Measurements from ENCODE around the gene CMC2. TPM values are rescaled to one million over a fixed set of nuclear protein-coding genes. Genes with fewer than 3 reads are reported as not detected.

The CMC2 gene
- total RNA-seq: 4.0 TPM

GRCh38 chr16:81006813-81007695 lies at the start of gene CMC2, which contains the start of gene CENPN:
Gene CMC2, minus strand, starts transcription at chr16:81006885. Its CDS starts 9,491 bp downstream, at chr16:80997394.
Gene CENPN, plus strand, starts transcription at chr16:81007214. Its CDS starts 4,726 bp downstream, at chr16:81011940.
- TF ChIP-seq CTCF (IDR thresholded peaks at IDR 0.05): peak in 1 of 3 experiments; percentile 10
- H3K27me3 ChIP-seq: no peaks in the 10 kb centered on the region
- peak; percentile 99 for DNase-seq (ENCODE audit: low spot score in 2 of 2)
- intact Hi-C loops (cut with DNase I): loop anchor here (1.0 to 10.0 kb wide), 9 partner anchors 28 to 1158 kb away; partner anchors contain the start of genes ATMIN, CDYL2, CMIP and GAN
- H3K4me3 ChIP-seq: peak within 1 kb of the TSS; percentile 80 to 89
- H3K27ac ChIP-seq: peak within 1 kb of the TSS; percentile 98
- no peaks in the 10 kb centered on the region for H3K9me3 ChIP-seq
- H3K36me3 ChIP-seq: no peaks in the 10 kb centered on the region
- peaks cover 3 to 17% of the 10 kb centered on the region in 2 donors for H3K4me1 ChIP-seq

DNA sequence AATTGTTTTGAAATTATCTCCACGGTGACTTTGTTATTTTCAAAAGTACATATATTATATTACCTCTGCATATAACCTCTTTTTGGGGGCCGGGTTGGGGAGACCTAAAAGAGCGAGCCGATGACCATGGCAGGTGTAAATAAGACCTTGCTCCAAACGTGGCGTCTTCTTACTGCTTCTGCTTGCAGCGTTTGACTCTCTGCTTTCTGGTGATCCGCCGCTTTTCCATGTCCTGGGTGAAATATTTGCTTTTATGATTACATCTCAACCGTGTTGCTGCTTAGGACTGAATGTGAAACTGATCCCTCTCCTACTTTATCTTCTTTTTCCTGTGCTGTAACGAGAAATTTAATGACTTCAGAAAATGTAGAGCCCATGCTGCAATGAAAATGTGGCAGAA lies 47.1 kb upstream of the CMC2 start:
- no peak for DNase-seq (ENCODE audit: low spot score in 2 of 2)
- Histone ChIP-seq H3K27ac (no peak overlapping the region), H3K4me1 (no peaks in the 10 kb centered on the region), H3K9me3 (peaks cover 6% of the 10 kb centered on the region in 2 donors), H3K4me3 (no peak overlapping the region), H3K27me3 (no peaks in the 10 kb centered on the region), H3K36me3 (no peaks in the 10 kb centered on the region)
- intact Hi-C loops (cut with DNase I): no loop called here
- TF ChIP-seq CTCF (IDR thresholded peaks at IDR 0.05): no peak

DNA sequence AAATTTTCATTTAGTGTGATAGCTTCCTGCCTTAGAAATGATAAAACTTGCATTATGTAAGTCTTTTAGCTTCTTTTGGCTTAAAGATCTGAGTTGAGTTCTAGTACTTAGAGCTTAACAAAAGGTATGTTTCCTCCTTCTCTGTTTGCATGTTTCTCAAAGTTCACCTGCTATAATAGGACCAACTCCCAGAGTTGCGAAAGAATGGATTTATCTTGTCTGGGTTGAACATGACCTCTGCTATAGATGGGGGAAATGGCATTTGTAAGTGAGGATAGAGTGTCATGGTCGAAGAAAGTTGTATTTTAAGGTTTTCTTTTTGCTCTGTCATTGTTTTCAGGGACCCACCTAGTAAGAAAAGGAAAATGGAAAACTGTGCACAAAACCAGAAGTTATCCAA lies 36.1 kb upstream of the CMC2 start:
- Histone ChIP-seq H3K36me3 (peaks cover 42 to 61% of the 10 kb centered on the region in 2 donors), H3K4me1 (peaks cover 0 to 2% of the 10 kb centered on the region in 2 donors), H3K27me3 (no peaks in the 10 kb centered on the region), H3K4me3 (no peak overlapping the region), H3K9me3 (no peaks in the 10 kb centered on the region), H3K27ac (no peak overlapping the region)
- intact Hi-C loops (cut with DNase I): no loop called here
- no peak for TF ChIP-seq CTCF (IDR thresholded peaks at IDR 0.05)
- no peak for DNase-seq (ENCODE audit: low spot score in 2 of 2)

DNA sequence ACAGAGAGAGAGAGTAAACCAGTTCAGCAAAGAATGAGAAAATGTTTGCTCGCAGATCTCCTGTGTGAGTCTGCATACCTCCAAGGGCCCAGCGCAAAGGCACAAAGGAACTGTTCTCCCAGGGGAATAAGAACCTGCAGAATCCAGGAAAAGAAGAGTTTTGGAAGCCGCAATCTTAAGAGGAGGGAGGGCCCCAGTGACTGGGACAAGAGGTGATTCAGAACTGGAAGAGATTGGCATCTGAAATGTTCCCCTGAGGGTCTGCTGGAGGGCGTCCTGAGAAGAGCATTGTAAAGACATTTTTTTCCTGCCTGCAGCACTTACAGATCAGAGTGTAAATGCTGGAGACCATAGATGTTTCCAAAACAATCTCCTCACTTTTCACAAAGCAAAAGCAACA lies 35.0 kb upstream of the CMC2 start:
- Histone ChIP-seq H3K27me3 (no peaks in the 10 kb centered on the region), H3K27ac (no peak overlapping the region), H3K4me1 (peaks cover 0 to 6% of the 10 kb centered on the region in 2 donors), H3K4me3 (no peak overlapping the region), H3K9me3 (no peaks in the 10 kb centered on the region), H3K36me3 (peaks cover 42 to 61% of the 10 kb centered on the region in 2 donors)
- DNase-seq (ENCODE audit: low spot score in 2 of 2): no peak
- intact Hi-C loops (cut with DNase I): no loop called here
- TF ChIP-seq CTCF (IDR thresholded peaks at IDR 0.05): no peak

GRCh38 chr16:81040842-81041241 lies 34.2 kb upstream of the CMC2 start:
- no peaks in the 10 kb centered on the region for H3K27me3 ChIP-seq
- H3K9me3 ChIP-seq: no peaks in the 10 kb centered on the region
- H3K36me3 ChIP-seq: peaks cover 42 to 57% of the 10 kb centered on the region in 2 donors
- intact Hi-C loops (cut with DNase I): no loop called here
- no peak for TF ChIP-seq CTCF (IDR thresholded peaks at IDR 0.05)
- peaks cover 0 to 6% of the 10 kb centered on the region in 2 donors for H3K4me1 ChIP-seq
- DNase-seq (ENCODE audit: low spot score in 2 of 2): no peak
- no peak overlapping the region for H3K4me3 ChIP-seq
- H3K27ac ChIP-seq: no peak overlapping the region
